ENCODE measurements around the gene DMAC2.
"Not testable (repeated sequence)": the region's sequence is repeated elsewhere in the genome, so short reads cannot be mapped to it uniquely, and the experiment has no call there.

DMAC2 gene

DNA sequence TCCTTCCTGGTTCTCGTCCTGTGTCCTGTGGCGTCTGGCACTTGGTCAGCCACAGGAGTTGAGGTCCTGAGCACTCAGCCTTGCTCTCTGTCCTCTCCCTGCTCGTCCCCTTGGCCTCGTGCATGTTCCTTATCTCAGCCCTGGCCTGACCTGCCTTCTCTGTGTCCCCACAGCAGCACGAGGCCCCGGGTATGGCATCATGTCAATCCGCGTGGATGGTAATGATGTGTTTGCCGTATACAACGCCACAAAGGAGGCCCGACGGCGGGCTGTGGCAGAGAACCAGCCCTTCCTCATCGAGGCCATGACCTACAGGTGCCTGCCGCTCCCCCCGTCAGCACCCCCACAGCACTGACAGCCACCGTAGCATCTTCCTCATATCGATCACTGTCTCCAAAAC is 17.3 kb downstream of the DMAC2 start:
- no peak for DNase-seq (ENCODE audit: low read depth in 3 of 3)

DNA sequence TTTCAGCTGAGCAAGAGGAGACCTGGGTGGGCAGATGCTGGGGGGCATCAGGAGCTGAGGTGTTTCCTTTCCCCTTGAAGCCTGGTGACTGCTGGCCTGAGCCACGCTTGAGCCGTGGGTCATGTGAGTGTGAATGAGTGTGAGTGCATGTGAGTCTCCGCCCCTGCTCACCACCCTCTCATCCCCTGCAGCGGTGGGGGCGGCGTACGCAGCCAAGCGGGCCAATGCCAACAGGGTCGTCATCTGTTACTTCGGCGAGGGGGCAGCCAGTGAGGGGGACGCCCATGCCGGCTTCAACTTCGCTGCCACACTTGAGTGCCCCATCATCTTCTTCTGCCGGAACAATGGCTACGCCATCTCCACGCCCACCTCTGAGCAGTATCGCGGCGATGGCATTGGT is 17.7 kb downstream of the DMAC2 start:
- no peak for DNase-seq (ENCODE audit: low read depth in 3 of 3)

DNA sequence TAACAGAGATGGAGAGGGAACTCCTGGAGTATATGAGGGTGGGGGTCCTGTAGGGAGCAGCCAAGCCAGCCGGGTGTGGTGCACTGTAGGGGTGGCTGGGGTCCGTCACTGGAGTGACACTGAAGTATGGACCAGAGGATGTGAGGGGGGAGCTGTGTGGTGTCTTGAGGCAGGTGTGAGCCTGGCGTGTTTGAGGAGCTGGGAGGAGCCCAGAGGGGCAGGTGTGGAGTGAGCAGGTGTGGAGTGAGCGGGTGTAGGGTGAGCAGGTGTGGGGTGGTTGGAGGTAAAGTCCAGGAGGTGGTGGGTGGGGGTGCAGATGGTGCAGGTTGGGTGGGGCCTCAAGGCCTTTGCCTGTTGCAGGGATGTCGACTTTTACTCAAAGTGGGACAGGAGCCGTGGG is 18.4 kb downstream of the DMAC2 start:
- DNase-seq (ENCODE audit: low read depth in 3 of 3) = no peak

DNA sequence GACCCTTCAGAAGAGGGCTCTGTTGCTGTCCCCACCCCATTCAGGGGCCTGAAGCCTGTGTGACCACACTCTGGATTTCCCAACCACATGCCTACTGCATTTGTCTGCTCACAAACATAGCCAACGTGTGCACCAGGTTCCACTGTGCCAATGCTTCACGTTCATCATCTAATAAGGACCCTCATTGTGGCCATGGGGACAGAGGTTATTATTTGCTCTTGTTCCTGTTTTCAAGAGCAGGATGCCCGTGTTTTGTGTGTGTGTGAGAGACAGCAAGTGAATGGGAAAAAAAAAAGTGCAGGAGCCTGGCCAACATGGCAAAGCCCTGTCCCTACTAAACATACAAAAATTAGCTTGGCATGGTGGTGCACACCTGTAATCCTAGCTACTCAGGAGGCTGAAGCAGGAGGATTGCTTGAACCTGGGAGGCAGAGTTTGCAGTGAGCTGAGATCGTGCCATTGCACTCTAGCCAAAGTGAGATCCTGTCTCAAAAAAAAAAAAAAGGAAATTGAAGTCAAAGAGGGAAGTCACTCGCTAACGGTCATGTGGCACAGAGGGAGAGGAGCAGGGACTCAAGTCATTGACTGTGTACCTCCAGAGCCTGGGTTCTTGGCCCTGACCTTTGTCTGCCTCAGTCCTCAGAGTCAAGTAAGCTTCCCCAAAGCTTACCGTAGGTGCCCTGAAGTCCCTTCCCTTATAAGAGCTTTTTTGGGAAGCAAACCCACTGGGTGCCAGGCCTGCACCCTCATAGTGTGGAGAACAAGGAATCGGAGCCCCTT is 19.4 kb downstream of the DMAC2 start:
- no peak for DNase-seq (ENCODE audit: low read depth in 3 of 3)

DNA sequence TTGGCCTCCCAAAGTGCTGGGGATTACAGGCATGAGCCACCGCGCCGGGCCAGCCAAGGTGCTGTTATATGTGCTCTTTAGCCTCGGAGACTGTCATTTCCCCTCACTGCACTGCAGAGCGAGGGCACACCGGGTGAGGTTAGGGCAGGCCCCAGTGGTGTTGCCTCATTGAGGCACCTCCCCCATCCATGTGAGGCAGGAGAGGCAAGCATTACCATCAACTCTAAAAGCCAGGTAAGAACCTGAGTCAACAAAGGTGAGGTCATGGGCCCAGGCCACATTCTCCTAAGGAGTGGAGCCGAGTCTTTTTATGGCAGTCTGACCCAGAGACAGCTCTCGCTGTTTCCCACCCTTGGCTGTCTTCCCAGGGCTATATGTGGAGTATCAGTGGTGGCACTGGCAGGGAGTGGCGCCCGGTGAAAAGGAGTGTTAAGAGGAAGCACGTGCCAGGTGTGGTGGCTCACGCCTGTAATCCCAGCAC is 23.5 kb downstream of the DMAC2 start:
- no peak for DNase-seq (ENCODE audit: low read depth in 3 of 3)

DNA sequence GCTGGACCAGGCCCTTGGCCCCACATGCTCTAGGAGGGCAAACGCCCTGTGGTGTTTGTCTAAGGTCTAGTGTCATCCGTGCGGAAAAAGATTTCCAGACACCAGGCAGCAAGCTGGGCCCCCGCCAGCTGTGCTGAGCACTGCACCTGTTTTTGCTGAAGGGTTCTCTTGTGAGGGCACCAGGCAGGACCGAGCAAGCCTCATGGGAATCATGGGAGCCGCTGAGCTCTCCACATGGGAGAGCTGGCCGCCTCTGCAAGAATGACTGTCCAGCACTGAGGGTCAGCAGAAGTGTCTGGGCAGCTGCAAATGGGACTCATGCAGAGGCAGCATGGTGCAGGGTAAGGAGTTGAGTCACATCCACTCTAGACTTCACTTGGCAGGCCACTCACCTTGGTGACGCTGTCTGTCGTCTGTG is 24.5 kb downstream of the DMAC2 start:
- no peak for DNase-seq (ENCODE audit: low read depth in 3 of 3)

DNA sequence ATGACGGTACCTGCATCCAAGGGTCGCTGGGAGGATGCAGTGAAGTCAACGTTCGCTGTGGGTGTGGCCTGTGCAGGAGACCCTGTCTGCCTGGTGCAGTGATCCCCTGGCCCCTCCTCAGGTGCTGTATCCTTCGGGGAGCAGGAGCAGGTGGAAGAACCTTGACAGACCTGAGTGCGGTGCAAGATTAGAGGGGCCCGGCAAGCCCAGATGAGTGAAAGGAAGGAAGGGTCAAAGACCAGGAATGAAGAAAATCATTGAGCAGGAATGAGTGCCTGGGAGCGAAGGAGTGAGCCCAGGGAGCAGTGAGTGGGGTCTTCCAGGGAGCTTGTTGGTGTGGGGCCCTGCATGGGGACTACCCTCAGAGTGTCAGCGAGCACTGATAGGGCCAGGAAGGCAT is 25.3 kb downstream of the DMAC2 start:
- no peak for DNase-seq (ENCODE audit: low read depth in 3 of 3)

DNA sequence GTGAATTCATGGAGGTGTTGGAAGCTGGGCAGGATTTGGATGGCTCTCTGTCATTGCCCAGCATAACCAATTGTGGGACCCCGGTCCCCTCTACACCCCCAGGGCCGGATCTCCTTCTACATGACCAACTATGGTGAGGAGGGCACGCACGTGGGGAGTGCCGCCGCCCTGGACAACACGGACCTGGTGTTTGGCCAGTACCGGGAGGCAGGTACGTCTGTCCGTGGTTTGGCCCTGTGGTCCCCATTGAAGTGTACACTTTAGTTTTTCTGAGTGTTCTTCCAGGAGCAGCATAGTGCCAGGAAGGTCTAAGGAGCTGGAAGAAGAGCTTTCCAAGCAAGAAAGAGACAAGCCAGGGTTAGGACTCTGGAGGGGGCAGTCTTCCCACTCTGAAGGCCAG is 25.8 kb downstream of the DMAC2 start:
- DNase-seq (ENCODE audit: low read depth in 3 of 3) = no peak

DNA sequence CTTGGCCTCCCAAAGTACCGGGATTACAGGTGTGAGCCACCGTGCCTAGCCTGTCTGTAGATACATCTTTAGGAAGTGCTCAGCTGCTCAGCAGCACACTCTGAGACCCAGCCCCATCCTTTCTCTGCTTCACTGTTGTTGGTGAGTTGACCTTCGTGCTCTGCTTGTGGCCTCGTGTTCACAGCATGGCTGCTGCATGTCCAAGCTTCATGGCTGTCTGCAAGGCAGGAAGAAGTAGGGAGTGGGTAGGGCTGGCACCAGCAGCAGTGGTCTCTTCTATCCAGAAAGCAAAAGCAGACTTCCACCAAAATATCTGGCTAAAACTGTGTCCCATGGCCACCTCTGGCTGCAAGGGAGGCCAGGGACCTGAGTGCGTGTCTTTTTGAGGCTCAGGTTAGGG is 26.8 kb downstream of the DMAC2 start:
- DNase-seq (ENCODE audit: low read depth in 3 of 3) = no peak

DNA sequence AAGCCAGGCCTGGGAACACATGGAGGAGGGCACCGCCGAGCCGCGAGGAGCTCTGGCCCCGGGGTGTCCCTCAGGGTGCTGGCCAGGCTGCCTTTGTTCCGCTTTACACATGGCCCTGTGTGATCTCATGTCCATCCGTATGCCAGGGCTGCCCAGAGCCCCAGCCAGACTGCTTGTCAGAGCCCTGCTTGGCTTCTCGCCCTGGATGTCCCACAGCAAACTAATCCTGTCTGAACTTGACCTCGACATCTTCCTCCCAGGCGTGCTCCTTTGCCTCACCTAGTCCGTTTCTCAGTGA is 27.8 kb downstream of the DMAC2 start:
- DNase-seq (ENCODE audit: low read depth in 3 of 3) = no peak

DNA sequence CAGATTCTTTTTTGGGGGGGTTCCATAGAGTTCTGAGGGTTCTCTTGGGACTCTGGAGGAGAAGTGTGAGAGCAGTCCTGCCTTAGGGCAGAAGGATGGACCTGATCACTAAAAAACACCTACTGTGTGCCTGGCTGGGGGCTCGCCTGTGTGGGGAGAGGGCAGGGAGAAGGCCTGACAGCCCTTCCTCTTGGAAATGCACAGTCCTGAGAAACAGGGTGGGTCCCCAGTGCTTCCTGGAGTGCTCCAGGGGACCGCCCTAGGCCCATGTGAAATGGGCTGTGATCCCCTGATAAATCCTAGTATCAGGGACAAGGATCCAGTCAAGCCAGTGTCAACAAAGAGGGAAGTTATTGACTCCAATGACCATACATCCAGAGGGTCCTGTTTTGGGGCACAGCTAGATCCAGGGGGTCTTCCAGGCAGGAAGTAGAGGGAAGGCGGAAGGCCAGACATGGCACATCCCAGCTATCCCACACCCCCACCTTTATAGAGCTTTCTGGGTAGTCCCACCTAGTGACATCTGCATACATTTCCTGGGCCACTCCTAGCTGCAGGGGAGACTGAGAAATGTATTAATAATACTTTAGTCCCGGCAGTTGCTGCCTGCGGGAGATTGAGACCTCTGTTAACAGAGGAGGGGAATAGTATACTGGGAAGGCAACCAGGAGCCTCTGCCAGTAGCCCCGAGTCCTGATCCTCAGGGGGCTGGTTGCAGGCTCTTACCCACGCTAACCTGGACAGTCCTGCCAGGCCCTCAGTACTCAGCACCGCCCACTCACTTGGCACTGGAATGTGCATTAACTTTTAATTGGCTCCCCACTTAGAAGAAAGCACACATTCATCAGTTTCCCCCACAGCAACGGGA is 28.4 kb downstream of the DMAC2 start:
- DNase-seq (ENCODE audit: low read depth in 3 of 3) = no peak

DNA sequence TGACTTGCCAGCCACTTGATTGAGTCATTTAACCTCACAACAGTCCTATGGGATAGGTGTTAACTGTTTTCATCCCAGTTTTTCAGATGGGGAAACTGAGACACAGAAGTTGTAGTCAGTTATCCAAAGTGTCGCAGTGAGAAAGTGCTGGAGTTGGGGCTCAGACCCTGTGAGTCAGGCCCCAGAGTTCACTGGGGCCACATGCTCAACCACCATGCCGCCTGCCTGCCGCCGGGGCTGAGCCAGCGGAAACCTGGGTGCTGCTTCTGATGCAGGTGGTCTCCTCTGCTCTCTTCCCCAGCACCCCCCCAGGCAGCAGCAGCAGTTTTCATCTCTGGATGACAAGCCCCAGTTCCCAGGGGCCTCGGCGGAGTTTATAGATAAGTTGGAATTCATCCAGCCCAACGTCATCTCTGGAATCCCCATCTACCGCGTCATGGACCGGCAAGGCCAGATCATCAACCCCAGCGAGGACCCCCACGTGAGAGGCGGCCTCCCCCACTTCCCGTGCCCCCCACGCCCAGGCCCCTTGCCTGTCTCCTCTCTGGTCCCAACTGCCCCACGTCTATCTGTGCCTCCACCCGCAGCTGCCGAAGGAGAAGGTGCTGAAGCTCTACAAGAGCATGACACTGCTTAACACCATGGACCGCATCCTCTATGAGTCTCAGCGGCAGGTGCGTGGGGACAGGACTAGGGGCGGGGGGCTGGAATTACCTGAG is 29.2 kb downstream of the DMAC2 start:
- no peak for DNase-seq (ENCODE audit: low read depth in 3 of 3)

DNA sequence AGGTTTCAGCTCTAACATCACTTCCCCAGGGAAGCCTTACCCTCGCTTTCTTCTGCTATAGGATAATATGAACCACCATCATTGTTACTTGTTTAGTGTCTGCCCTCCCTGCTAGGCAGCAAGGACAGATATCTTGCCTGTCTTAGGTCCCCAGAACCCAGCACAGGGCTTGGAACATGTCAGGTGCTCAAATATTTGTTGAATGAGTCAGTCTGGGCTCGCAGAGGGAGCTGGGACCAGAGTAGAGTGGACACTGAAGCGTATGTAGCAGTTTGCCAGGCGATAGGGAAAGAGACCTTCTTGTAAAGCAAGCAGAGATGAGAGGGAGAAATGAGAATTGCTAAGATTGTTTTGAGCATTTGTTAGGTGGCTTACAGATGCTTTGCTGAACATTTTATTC is 30.4 kb downstream of the DMAC2 start:
- no peak for DNase-seq (ENCODE audit: low read depth in 3 of 3)

DNA sequence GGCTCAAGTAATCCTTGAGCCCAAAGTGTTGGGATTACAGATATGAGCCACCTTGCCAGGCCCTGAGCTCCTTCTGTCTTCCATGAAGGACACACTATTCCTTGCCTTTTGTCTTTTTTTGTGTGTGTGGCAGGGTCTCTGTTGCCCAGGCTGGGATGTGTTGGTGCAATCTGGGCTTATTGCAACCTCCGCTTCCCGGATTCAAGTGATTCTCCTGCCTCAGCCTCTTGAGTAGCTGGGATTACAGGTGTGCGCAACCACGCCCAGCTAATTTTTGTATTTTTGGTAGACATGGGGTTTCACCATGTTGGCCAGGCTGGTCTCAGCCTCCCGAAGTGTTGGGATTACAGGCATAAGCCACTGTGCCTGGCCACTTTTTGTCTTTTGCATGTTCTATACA is 30.9 kb downstream of the DMAC2 start:
- DNase-seq (ENCODE audit: low read depth in 3 of 3) = not testable (repeated sequence)

DNA sequence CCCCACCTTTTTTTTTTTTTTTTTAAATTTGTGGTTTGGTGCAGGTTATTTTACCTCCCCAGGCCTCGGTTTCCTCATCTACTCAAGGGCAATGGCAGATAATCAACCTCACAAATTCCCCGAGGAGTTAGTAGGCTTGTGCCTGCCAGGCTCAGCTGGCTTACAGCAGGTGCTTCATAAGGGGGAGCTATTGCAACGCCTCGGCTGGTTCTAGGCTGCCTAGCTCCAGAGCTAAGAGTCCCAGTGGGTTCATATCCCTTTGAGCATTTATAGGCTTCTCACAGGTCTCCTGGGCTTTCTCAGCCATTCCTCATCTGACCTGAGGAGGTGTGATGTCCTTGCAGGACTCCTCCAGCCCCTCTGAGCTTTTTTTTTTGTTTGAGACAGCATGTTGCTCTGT is 31.5 kb downstream of the DMAC2 start:
- no peak for DNase-seq (ENCODE audit: low read depth in 3 of 3)

DNA sequence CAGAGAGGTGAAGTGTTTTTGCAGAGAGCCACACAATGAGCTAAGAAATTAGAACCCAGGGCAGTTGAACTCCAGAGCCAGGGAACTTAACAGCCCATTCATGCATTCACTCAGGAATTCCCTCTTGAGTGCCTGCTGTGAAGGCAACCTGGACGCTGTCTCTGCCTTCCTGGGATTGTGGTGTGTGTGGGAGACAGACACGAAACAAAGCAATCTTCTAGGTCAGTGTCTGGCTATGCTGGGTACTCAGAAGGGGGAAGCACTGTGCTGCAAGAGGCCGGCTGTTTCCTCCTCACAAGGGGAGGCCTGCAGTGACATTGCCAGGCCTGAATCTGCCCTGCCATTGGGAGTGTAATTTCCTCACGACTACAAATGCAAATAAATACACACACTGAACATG is 32.4 kb downstream of the DMAC2 start:
- no peak for DNase-seq (ENCODE audit: low read depth in 3 of 3)

DNA sequence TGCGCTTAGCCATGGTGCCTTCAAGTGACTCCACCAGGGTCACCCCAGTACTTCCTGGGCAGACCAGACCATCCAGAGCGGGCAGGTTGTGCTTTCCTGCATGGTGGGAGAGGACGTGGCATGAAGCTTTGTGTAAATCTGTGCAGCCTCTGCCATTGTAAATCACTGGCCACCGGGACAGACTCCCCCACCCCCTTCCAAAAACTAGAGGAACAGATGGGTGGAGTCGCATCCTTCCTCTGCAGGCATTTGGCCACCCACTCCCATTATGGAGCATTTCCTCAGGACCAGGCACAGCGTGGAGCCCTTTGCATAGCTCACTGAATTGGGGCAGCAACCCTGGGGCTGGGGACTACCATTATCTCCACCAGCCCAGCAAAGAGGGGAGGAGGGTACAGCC is 33.9 kb downstream of the DMAC2 start:
- no peak for DNase-seq (ENCODE audit: low read depth in 3 of 3)

DNA sequence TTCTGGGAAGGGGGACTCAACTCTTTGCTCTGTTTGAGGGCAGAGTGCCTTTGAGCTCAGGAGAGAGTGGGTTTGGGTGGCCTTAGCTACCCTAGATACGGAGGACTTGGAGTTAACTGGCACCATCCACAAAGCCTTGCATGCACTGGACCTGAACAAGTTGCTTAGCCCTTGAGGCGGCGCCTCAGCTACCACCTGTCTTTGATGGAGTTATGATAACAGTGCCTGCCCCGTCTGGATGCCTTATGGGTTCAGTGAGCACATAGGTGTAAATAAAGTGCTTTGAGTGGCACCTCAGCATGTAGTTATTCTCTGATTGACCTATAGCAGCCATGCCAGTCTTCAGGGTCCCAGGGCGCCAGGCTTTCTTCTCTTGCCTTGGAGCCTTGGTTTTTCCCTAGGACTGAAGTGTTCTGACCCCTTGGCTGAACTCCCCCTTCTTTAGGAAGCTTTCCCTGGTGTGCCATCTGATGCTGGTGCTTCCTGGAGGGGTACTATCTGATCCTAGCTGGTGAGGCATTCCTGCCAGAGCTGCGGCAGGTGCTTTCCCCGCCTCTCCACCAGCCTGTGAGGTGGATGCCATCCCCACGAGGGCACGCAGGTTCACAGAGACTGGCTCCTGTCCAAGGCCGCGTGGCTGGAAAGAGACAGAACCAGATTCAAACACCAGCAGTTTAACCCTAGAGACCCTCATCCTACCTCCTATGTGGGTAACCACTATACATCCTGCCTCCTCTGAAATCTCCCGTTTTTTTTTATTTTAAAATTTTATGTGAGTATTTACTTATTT is 36.3 kb downstream of the DMAC2 start:
- no peak for DNase-seq (ENCODE audit: low read depth in 3 of 3)

DNA sequence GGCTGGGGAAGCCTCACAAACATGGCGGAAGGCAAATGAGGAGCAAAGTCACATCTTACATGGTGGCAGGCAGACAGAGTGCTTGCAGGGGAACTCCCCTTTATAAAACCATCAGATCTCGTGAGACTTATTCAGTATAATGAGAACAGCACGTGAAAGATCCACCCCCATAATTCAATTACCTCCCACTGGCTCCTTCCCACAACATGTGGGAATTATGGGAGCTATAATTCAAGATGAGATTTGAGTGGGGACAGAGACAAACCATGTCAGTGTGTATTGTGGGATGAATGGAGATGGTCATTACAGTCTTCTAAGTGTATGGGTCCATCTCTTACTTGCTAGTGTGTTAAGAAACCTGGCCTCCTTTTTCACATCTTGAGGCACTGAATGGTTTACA is 37.7 kb downstream of the DMAC2 start:
- no peak for DNase-seq (ENCODE audit: low read depth in 3 of 3)

DNA sequence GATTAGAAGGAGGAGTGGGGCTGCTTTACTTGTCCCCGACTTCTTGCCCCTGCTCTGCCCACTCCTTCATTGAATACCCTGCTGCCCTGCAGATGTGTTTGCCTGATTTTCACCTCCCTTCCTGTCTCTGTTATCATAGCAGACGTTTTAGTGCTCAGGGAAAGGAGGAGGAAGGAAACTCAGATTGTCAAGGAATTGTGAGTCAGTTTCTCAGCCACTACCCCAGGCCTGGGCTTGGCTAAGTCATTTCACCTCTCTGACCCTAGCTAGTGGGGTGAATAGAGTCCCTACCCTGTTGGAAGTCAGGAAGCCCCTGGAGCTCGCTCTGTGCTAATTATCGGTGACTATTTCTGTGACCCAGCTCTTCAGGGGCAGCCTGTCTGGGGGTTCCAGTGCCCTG is 38.2 kb downstream of the DMAC2 start:
- no peak for DNase-seq (ENCODE audit: low read depth in 3 of 3)

DNA sequence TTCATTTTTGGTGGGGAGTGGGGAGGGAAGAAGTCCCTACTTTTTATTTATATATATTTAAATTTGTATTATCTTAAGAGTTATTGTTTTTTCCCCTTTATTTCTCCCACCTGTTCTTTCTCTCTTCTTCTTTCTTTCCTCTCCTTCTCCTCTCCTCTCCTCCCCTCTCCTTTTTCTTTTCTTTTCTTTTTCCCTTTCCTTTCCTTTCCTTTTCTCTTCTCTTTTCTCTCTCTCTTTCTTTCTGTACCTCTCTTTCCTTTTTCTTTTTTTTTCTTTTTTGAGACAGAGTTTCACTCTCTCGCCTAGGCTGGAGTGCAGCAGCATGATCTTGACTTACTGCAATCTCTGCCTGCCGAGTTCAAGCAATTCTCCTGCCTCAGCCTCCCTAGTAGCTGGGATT is 40.2 kb downstream of the DMAC2 start:
- no peak for DNase-seq (ENCODE audit: low read depth in 3 of 3)

DNA sequence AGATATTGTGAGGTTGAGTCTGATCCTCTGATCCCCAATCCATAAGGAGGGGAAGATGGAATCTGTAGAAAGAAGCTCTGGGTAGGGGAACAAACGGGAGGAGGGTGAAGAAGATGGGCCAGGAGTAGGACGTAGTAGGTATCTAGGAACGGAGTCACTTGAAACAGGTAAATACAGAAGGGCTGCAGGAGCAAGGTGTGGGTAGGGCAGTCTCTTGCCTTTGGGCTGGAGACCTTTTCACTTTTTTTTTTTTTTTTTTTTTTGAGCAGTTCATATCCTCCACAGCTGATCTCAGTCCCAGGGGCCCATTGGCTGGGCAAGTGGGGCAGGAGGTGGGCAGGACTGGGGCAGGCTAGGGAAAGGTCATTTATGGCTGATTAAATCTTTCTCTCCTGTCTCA is 40.6 kb downstream of the DMAC2 start:
- DNase-seq (ENCODE audit: low read depth in 3 of 3) = no peak

Measured in stimulated activated CD4-positive, alpha-beta T cell treated with anti-CD3 and anti-CD28 coated beads, TNF-alpha, amount 100 ng/mL, for 4 hours (primary cell).